ENCODE measurements around the gene EXTL1.
A peak's percentile ranks its signal among the peaks of the same experiment; 100 is the strongest.
"Not testable (repeated sequence)": the region's sequence is repeated elsewhere in the genome, so short reads cannot be mapped to it uniquely, and the experiment has no call there.

Gene EXTL1

GRCh38 chr1:26021647-26022403, at the start of gene EXTL1:
Gene EXTL1 (plus strand): TSS chr1:26021775. CDS start chr1:26022647, 872 bp downstream.
- DNase-seq: peak; percentile 4

GRCh38 chr1:25971811-25972180, 49.8 kb upstream of the EXTL1 start:
- no peak for DNase-seq

GRCh38 chr1:25973610-25974321, 47.8 kb upstream of the EXTL1 start:
- DNase-seq: no peak

- no peak for DNase-seq
These were observed 43.8 kb upstream of the EXTL1 start for GRCh38 chr1:25977801-25978200.

- no peak for DNase-seq
These were observed 43.2 kb upstream of the EXTL1 start for GRCh38 chr1:25978403-25978802.

- no peak for DNase-seq
These were observed 42.4 kb upstream of the EXTL1 start for GRCh38 chr1:25979210-25979609.

- DNase-seq: no peak
These were observed 36.4 kb upstream of the EXTL1 start for GRCh38 chr1:25985171-25985570.

GRCh38 chr1:25985670-25986069, 35.9 kb upstream of the EXTL1 start:
- DNase-seq: no peak

GRCh38 chr1:25986773-25987172, 34.8 kb upstream of the EXTL1 start:
- DNase-seq: not testable (repeated sequence)

GRCh38 chr1:25987951-25988350, 33.6 kb upstream of the EXTL1 start:
- no peak for DNase-seq

GRCh38 chr1:25989440-25990234, 31.9 kb upstream of the EXTL1 start:
- DNase-seq: no peak

- no peak for DNase-seq
These were observed 31.3 kb upstream of the EXTL1 start for GRCh38 chr1:25990251-25990650.

- no peak for DNase-seq
These were observed 30.7 kb upstream of the EXTL1 start for GRCh38 chr1:25990702-25991395.

- no peak for DNase-seq
These were observed 29.5 kb upstream of the EXTL1 start for GRCh38 chr1:25991937-25992688.

- no peak for DNase-seq
These were observed 28.8 kb upstream of the EXTL1 start for GRCh38 chr1:25992689-25993171.

- no peak for DNase-seq
These were observed 28.2 kb upstream of the EXTL1 start for GRCh38 chr1:25993197-25993951.

GRCh38 chr1:25994402-25995150, 27.0 kb upstream of the EXTL1 start:
- no peak for DNase-seq

GRCh38 chr1:25996966-25997827, 24.4 kb upstream of the EXTL1 start:
- DNase-seq: no peak

Data from NCI-H526 treated with DMSO at 0.1 percent for 48 hours (cell line).